ENCODE results near the gene SRP68.

The SRP68 gene

GRCh38 chr17:76014100-76014924 is 58.0 kb downstream of the SRP68 start:
- DNase-seq: peak; percentile 79

- DNase-seq: no peak
These were observed 58.9 kb downstream of the SRP68 start for GRCh38 chr17:76013377-76013932.

GRCh38 chr17:76011951-76012350 is 60.4 kb downstream of the SRP68 start:
- no peak for DNase-seq

GRCh38 chr17:76009969-76010661 is 62.2 kb downstream of the SRP68 start:
- DNase-seq: no peak

GRCh38 chr17:76009447-76009846 is 62.9 kb downstream of the SRP68 start:
- no peak for DNase-seq

- no peak for DNase-seq
These were observed 63.5 kb downstream of the SRP68 start for GRCh38 chr17:76008630-76009425.

- no peak for DNase-seq
These were observed 64.1 kb downstream of the SRP68 start for GRCh38 chr17:76008208-76008607.

GRCh38 chr17:76007850-76008165 is 64.5 kb downstream of the SRP68 start:
- no peak for DNase-seq

- no peak for DNase-seq
These were observed 65.0 kb downstream of the SRP68 start for GRCh38 chr17:76007131-76007849.

- DNase-seq: peak; percentile 81
These were observed 66.8 kb downstream of the SRP68 start for GRCh38 chr17:76005263-76006149.

- DNase-seq: no peak
These were observed 67.5 kb downstream of the SRP68 start for GRCh38 chr17:76004750-76005262.

GRCh38 chr17:76003915-76004314 is 68.4 kb downstream of the SRP68 start:
- DNase-seq: no peak

- no peak for DNase-seq
These were observed 70.2 kb downstream of the SRP68 start for GRCh38 chr17:76002100-76002499.

- no peak for DNase-seq
These were observed 71.4 kb downstream of the SRP68 start, which contains the start of gene CDK3 for GRCh38 chr17:76000755-76001521. CDK3 (plus strand) TSS chr17:76000855; CDS start chr17:76001426, 571 bp downstream.

GRCh38 chr17:76000016-76000754 is 72.1 kb downstream of the SRP68 start:
- peak; percentile 56 for DNase-seq

GRCh38 chr17:75998327-75998795 is 74.0 kb downstream of the SRP68 start:
- no peak for DNase-seq

GRCh38 chr17:75996665-75997590 is 75.4 kb downstream of the SRP68 start:
- DNase-seq: peak; percentile 51

GRCh38 chr17:75995385-75995925 is 76.9 kb downstream of the SRP68 start:
- no peak for DNase-seq
